ENCODE data around the gene PCDHGC5.

The PCDHGC5 gene

GRCh38 chr5:141490771-141491170, 1.9 kb downstream of the PCDHGC5 start:
- no peak for DNase-seq (ENCODE audit: low read depth)

GRCh38 chr5:141491323-141492167, 2.7 kb downstream of the PCDHGC5 start:
- DNase-seq (ENCODE audit: low read depth) = no peak

GRCh38 chr5:141492168-141492885, 3.4 kb downstream of the PCDHGC5 start:
- no peak for DNase-seq (ENCODE audit: low read depth)

GRCh38 chr5:141493500-141494422, 4.9 kb downstream of the PCDHGC5 start:
- DNase-seq (ENCODE audit: low read depth) = peak; percentile 30

- DNase-seq (ENCODE audit: low read depth) = no peak
Observed at GRCh38 chr5:141494761-141495452, 6.0 kb downstream of the PCDHGC5 start.

GRCh38 chr5:141495453-141495811, 6.6 kb downstream of the PCDHGC5 start:
- DNase-seq (ENCODE audit: low read depth) = no peak

GRCh38 chr5:141496038-141496437, 7.2 kb downstream of the PCDHGC5 start:
- DNase-seq (ENCODE audit: low read depth) = no peak

- DNase-seq (ENCODE audit: low read depth) = no peak
Observed at GRCh38 chr5:141501761-141502160, 12.9 kb downstream of the PCDHGC5 start.

- no peak for DNase-seq (ENCODE audit: low read depth)
Observed at GRCh38 chr5:141503681-141504080, 14.8 kb downstream of the PCDHGC5 start.

GRCh38 chr5:141504216-141504615, 15.3 kb downstream of the PCDHGC5 start:
- no peak for DNase-seq (ENCODE audit: low read depth)

- DNase-seq (ENCODE audit: low read depth) = no peak
Observed at GRCh38 chr5:141506381-141507155, 17.7 kb downstream of the PCDHGC5 start.

GRCh38 chr5:141507387-141508091, 18.7 kb downstream of the PCDHGC5 start:
- DNase-seq (ENCODE audit: low read depth) = peak; percentile 93

GRCh38 chr5:141508440-141508797, 19.5 kb downstream of the PCDHGC5 start:
- DNase-seq (ENCODE audit: low read depth) = peak; percentile 27

GRCh38 chr5:141508798-141509611, 20.1 kb downstream of the PCDHGC5 start:
- peak; percentile 96 for DNase-seq (ENCODE audit: low read depth)

GRCh38 chr5:141510160-141510559, 21.3 kb downstream of the PCDHGC5 start:
- no peak for DNase-seq (ENCODE audit: low read depth)

GRCh38 chr5:141510850-141511601, 22.1 kb downstream of the PCDHGC5 start:
- DNase-seq (ENCODE audit: low read depth) = no peak

- no peak for DNase-seq (ENCODE audit: low read depth)
Observed at GRCh38 chr5:141511771-141512325, 23.0 kb downstream of the PCDHGC5 start.

- peak; percentile 51 for DNase-seq (ENCODE audit: low read depth)
Observed at GRCh38 chr5:141512390-141512910, 23.6 kb downstream of the PCDHGC5 start.

Data from fibroblast of gingiva (primary cell).